ENCODE measurements around the gene E2F4.
A peak's percentile ranks its signal among the peaks of the same experiment; 100 is the strongest.

Gene E2F4

GRCh38 chr16:67182288-67182687 lies 9.7 kb upstream of the E2F4 start:
- Histone ChIP-seq H3K9ac (ENCODE audit: low read length) (peak overlapping the region; percentile 87; the same call in 1 of the 2 replicates), H3K27ac (ENCODE audit: low read length) (no peak overlapping the region), H4K20me1 (ENCODE audit: insufficient read depth, low read length) (no peaks in the 10 kb centered on the region), H3K4me2 (ENCODE audit: low read depth, low read length) (peak overlapping the region; percentile 80), H3F3A (ENCODE audit: insufficient read depth, low read length) (peaks cover 16% of the 10 kb centered on the region; the same call in 1 of the 2 replicates), H3K79me2 (ENCODE audit: low read length) (peaks cover 17% of the 10 kb centered on the region), H3K36me3 (replicated peaks; ENCODE audit: insufficient read depth, low read length) (no peaks in the 10 kb centered on the region), H3K4me3 (ENCODE audit: low read length) (no peak overlapping the region), H3K9me2 (replicated peaks; ENCODE audit: insufficient read depth, low read length) (no peaks in the 10 kb centered on the region), H3K4me1 (ENCODE audit: low read length) (peaks cover 26% of the 10 kb centered on the region), H3K9me3 (replicated peaks; ENCODE audit: insufficient read depth, low read length) (no peaks in the 10 kb centered on the region), H2AFZ (ENCODE audit: low read length) (no peak overlapping the region), H3K27me3 (replicated peaks; ENCODE audit: insufficient read depth, low read length) (peaks cover 13% of the 10 kb centered on the region)
- no peak for DNase-seq
- TF ChIP-seq EZH2 (optimal IDR thresholded peaks at IDR 0.05; ENCODE audit: low read depth, low read length) = no peak
- TF ChIP-seq EZH2phosphoT487 (IDR thresholded peaks at IDR 0.05; ENCODE audit: low read length) = no peak
- TF ChIP-seq CTCF (IDR thresholded peaks at IDR 0.05; ENCODE audit: low read length) = no peak

GRCh38 chr16:67183284-67183626 lies 8.7 kb upstream of the E2F4 start:
- Histone ChIP-seq H3K9me2 (replicated peaks; ENCODE audit: insufficient read depth, low read length) (no peaks in the 10 kb centered on the region), H3F3A (ENCODE audit: insufficient read depth, low read length) (peaks cover 9% of the 10 kb centered on the region; the same call in 1 of the 2 replicates), H3K9ac (ENCODE audit: low read length) (peak overlapping the region; percentile 87), H3K4me1 (ENCODE audit: low read length) (peaks cover 21% of the 10 kb centered on the region), H3K79me2 (ENCODE audit: low read length) (peaks cover 17% of the 10 kb centered on the region), H3K27ac (ENCODE audit: low read length) (peak overlapping the region; percentile 78; the same call in 1 of the 2 replicates), H3K27me3 (replicated peaks; ENCODE audit: insufficient read depth, low read length) (peaks cover 13% of the 10 kb centered on the region), H3K4me3 (ENCODE audit: low read length) (peak overlapping the region; percentile 83), H3K9me3 (replicated peaks; ENCODE audit: insufficient read depth, low read length) (no peaks in the 10 kb centered on the region), H4K20me1 (ENCODE audit: insufficient read depth, low read length) (no peaks in the 10 kb centered on the region), H2AFZ (ENCODE audit: low read length) (peak overlapping the region; percentile 79), H3K4me2 (ENCODE audit: low read depth, low read length) (peak overlapping the region; percentile 80), H3K36me3 (replicated peaks; ENCODE audit: insufficient read depth, low read length) (no peaks in the 10 kb centered on the region)
- no peak for DNase-seq
- no peak for TF ChIP-seq CTCF (IDR thresholded peaks at IDR 0.05; ENCODE audit: low read length)
- no peak for TF ChIP-seq EZH2 (optimal IDR thresholded peaks at IDR 0.05; ENCODE audit: low read depth, low read length)
- TF ChIP-seq EZH2phosphoT487 (IDR thresholded peaks at IDR 0.05; ENCODE audit: low read length) = no peak

- H3K27me3 ChIP-seq (replicated peaks; ENCODE audit: insufficient read depth, low read length) = peaks cover 13% of the 10 kb centered on the region
- H3K9ac ChIP-seq (ENCODE audit: low read length) = peak within 1 kb of the TSS; percentile 87
- H4K20me1 ChIP-seq (ENCODE audit: insufficient read depth, low read length) = no peaks in the 10 kb centered on the region
- no peaks in the 10 kb centered on the region for H3K36me3 ChIP-seq (replicated peaks; ENCODE audit: insufficient read depth, low read length)
- peak; percentile 97 for DNase-seq
- peak within 1 kb of the TSS; percentile 87 for H3K4me2 ChIP-seq (ENCODE audit: low read depth, low read length)
- H3K4me1 ChIP-seq (ENCODE audit: low read length) = peaks cover 19% of the 10 kb centered on the region
- H3K4me3 ChIP-seq (ENCODE audit: low read length) = peak within 1 kb of the TSS; percentile 83
- TF ChIP-seq EZH2phosphoT487 (IDR thresholded peaks at IDR 0.05; ENCODE audit: low read length) (no peak), EZH2 (optimal IDR thresholded peaks at IDR 0.05; ENCODE audit: low read depth, low read length) (no peak), CTCF (IDR thresholded peaks at IDR 0.05; ENCODE audit: low read length) (no peak)
- peaks cover 9% of the 10 kb centered on the region; the same call in 1 of the 2 replicates for H3F3A ChIP-seq (ENCODE audit: insufficient read depth, low read length)
- H3K27ac ChIP-seq (ENCODE audit: low read length) = peak within 1 kb of the TSS; percentile 78; the same call in 1 of the 2 replicates
- H3K9me3 ChIP-seq (replicated peaks; ENCODE audit: insufficient read depth, low read length) = no peaks in the 10 kb centered on the region
- peak within 1 kb of the TSS; percentile 79 for H2AFZ ChIP-seq (ENCODE audit: low read length)
- no peaks in the 10 kb centered on the region for H3K9me2 ChIP-seq (replicated peaks; ENCODE audit: insufficient read depth, low read length)
- H3K79me2 ChIP-seq (ENCODE audit: low read length) = peaks cover 17% of the 10 kb centered on the region
Measured at GRCh38 chr16:67183627-67184452, 8.1 kb upstream of the E2F4 start, which contains the start of gene MATCAP1. MATCAP1 (minus strand) TSS chr16:67183963; CDS start chr16:67180610, 3,353 bp downstream.

Measured in MM.1S (cell line).